IMR-90 (cell line): Measurements from ENCODE around the gene ZC3H15. TPM values are rescaled to one million over a fixed set of nuclear protein-coding genes. Genes with fewer than 3 reads are reported as not detected.

Source experiments
- ATAC-seq: fragments of 200-7000 bp; cut with Tn5 transposase; 2 replicates; pipeline ENCODE4 v1.9.1; 2020; ENCODE audit warnings: low read depth, mild to moderate bottlenecking, moderate library complexity
- BruUV-seq: library from RNA; stranded (reverse); fragments of 400-500 nt; replicated peaks from 2 replicates; lab custom pipeline; 2021; lab: Mats Ljungman, UMichigan
- CTCF ChIA-PET: fragments of 300-600 bp; formaldehyde crosslinking; extraction: SDS; loops from one replicate; lab custom pipeline; 2021; ENCODE audit warnings: antibody characterized with exemption; lab: Yijun Ruan, JAX
- POLR2A ChIA-PET: fragments of 300-600 bp; sonication (Branson Sonifier 250); formaldehyde crosslinking; loops from one replicate; lab custom pipeline; 2022; ENCODE audit warnings: antibody characterized with exemption; ENCODE audit not compliant: unreplicated experiment; lab: Charles Lee
- DNase-seq: peaks from one replicate; pipeline ENCODE4 v3.0.0; 2013
- H2AFZ ChIP-seq: replicated peaks from 2 replicates; pipeline ENCODE3; 2013; ENCODE audit warnings: low read length, mild to moderate bottlenecking; ENCODE audit not compliant: poor library complexity
- H2AK5ac ChIP-seq: 2 replicates; pipeline ENCODE4 v1.6.1; 2013; ENCODE audit warnings: low read depth, low read length, inconsistent platforms
- H2AK9ac ChIP-seq: replicated peaks from 2 replicates; pipeline ENCODE3; 2013; ENCODE audit warnings: mild to moderate bottlenecking, low read depth, low read length, moderate library complexity; ENCODE audit not compliant: poor library complexity
- H2BK120ac ChIP-seq: 2 replicates; pipeline ENCODE4 v1.6.1; 2013; ENCODE audit warnings: low read depth, low read length, inconsistent platforms
- H2BK15ac ChIP-seq: 3 replicates; pipeline ENCODE4 v1.6.1; 2013; ENCODE audit warnings: low read depth, low read length, inconsistent platforms
- H2BK20ac ChIP-seq: 2 replicates; pipeline ENCODE4 v1.6.1; 2013; ENCODE audit warnings: low read depth, mild to moderate bottlenecking, inconsistent platforms, low read length, moderate library complexity
- H2BK5ac ChIP-seq: 2 replicates; pipeline ENCODE4 v1.6.1; 2013; ENCODE audit warnings: mild to moderate bottlenecking, low read depth, low read length, inconsistent platforms; ENCODE audit not compliant: poor library complexity, severe bottlenecking
- H3K14ac ChIP-seq: replicated peaks from 2 replicates; pipeline ENCODE4 v1.6.1; 2013; ENCODE audit warnings: low read depth, low read length, inconsistent platforms
- H3K18ac ChIP-seq: 2 replicates; pipeline ENCODE4 v1.6.1; 2013; ENCODE audit warnings: low read depth, low read length, control low read depth
- H3K23ac ChIP-seq: 2 replicates; pipeline ENCODE4 v1.6.1; 2013; ENCODE audit warnings: low read depth, low read length, inconsistent platforms
- H3K27ac ChIP-seq: 2 replicates; pipeline ENCODE4 v1.5.1; 2013; ENCODE audit warnings: mild to moderate bottlenecking, control low read depth, low read length; ENCODE audit not compliant: insufficient read depth
- H3K27me3 ChIP-seq: 2 replicates; pipeline ENCODE4 v1.6.1; 2013; ENCODE audit warnings: low read length; ENCODE audit not compliant: control insufficient read depth, insufficient read depth
- H3K36me3 ChIP-seq: 2 replicates; pipeline ENCODE4 v1.6.1; 2013; ENCODE audit warnings: low read length, mixed read lengths; ENCODE audit not compliant: control insufficient read depth, insufficient read depth
- H3K4ac ChIP-seq: 2 replicates; pipeline ENCODE4 v1.6.1; 2013; ENCODE audit warnings: low read depth, low read length, inconsistent platforms
- H3K4me1 ChIP-seq: 2 replicates; pipeline ENCODE4 v1.6.1; 2013; ENCODE audit warnings: low read length, mixed read lengths; ENCODE audit not compliant: control insufficient read depth, insufficient read depth
- H3K4me2 ChIP-seq: 2 replicates; pipeline ENCODE4 v1.6.1; 2013; ENCODE audit warnings: low read depth, mild to moderate bottlenecking, control low read depth, low read length, moderate library complexity
- H3K4me3 ChIP-seq: 2 replicates; pipeline ENCODE4 v1.5.1; 2013; ENCODE audit warnings: low read depth, mild to moderate bottlenecking, control low read depth, low read length, moderate library complexity; ENCODE audit not compliant: insufficient read depth
- H3K56ac ChIP-seq: 2 replicates; pipeline ENCODE4 v1.6.1; 2013; ENCODE audit warnings: low read length, inconsistent platforms; ENCODE audit not compliant: insufficient read depth; ENCODE audit errors: extremely low read depth
- H3K79me1 ChIP-seq, 2 experiments: 2 replicates each; pipeline ENCODE4 v1.6.1; 2013; ENCODE audit warnings: low read length in 2 of 2, inconsistent platforms in 1 of 2, low read depth in 1 of 2
- H3K9ac ChIP-seq: 2 replicates; pipeline ENCODE4 v1.6.1; 2013; ENCODE audit warnings: low read depth, low read length, control low read depth
- H3K9me1 ChIP-seq: 2 replicates; pipeline ENCODE4 v1.6.1; 2013; ENCODE audit warnings: low read length, inconsistent platforms; ENCODE audit not compliant: insufficient read depth
- H3K9me3 ChIP-seq: 2 replicates; pipeline ENCODE4 v1.6.1; 2013; ENCODE audit warnings: low read length; ENCODE audit not compliant: control insufficient read depth, insufficient read depth
- H4K20me1 ChIP-seq: 2 replicates; pipeline ENCODE4 v1.6.1; 2013; ENCODE audit warnings: low read length, inconsistent platforms; ENCODE audit not compliant: insufficient read depth
- H4K5ac ChIP-seq: 2 replicates; pipeline ENCODE4 v1.6.1; 2013; ENCODE audit warnings: mild to moderate bottlenecking, low read depth, low read length, control low read depth
- H4K8ac ChIP-seq, 2 experiments: 2 replicates each; pipeline ENCODE4 v1.6.1; 2013; ENCODE audit warnings: low read depth in 2 of 2, low read length in 2 of 2, control low read depth in 1 of 2, inconsistent platforms in 1 of 2
- H4K91ac ChIP-seq: 2 replicates; pipeline ENCODE4 v1.6.1; 2013; ENCODE audit warnings: low read depth, low read length, inconsistent platforms; ENCODE audit not compliant: insufficient read depth
- BHLHE40 ChIP-seq: fragments of 150-350 bp; IDR thresholded peaks from 2 replicates; pipeline ENCODE4 v1.6.1; 2016; ENCODE audit warnings: mild to moderate bottlenecking, low read depth, low read length
- CEBPB ChIP-seq: IDR thresholded peaks from 2 replicates; pipeline ENCODE4 v1.6.1; 2012; ENCODE audit warnings: low read depth, low read length, improper control_type of control experiment
- CHD1 ChIP-seq: IDR thresholded peaks from 2 replicates; pipeline ENCODE4 v1.6.1; 2012; ENCODE audit warnings: low read depth, low read length, improper control_type of control experiment
- CTCF ChIP-seq: conservative IDR thresholded peaks from 2 replicates; pipeline ENCODE4 v1.5.1; 2012; ENCODE audit warnings: mild to moderate bottlenecking, low read depth, low read length, improper control_type of control experiment
- ELK1 ChIP-seq: fragments of 150-350 bp; IDR thresholded peaks from 2 replicates; pipeline ENCODE4 v1.6.1; 2016; ENCODE audit warnings: low read depth, mild to moderate bottlenecking, low read length, moderate library complexity, borderline replicate concordance
- FOS ChIP-seq: fragments of 150-350 bp; IDR thresholded peaks from 2 replicates; pipeline ENCODE4 v1.6.1; 2016; ENCODE audit warnings: low read depth, low read length
- MAFK ChIP-seq: IDR thresholded peaks from 2 replicates; pipeline ENCODE4 v1.6.1; 2012; ENCODE audit warnings: low read depth, low read length, improper control_type of control experiment
- MAZ ChIP-seq: IDR thresholded peaks from 2 replicates; pipeline ENCODE4 v1.6.1; 2012; ENCODE audit warnings: low read depth, mild to moderate bottlenecking, low read length, improper control_type of control experiment, moderate library complexity, borderline replicate concordance
- MXI1 ChIP-seq: IDR thresholded peaks from 2 replicates; pipeline ENCODE4 v1.6.1; 2012; ENCODE audit warnings: low read depth, mild to moderate bottlenecking, low read length, moderate library complexity, borderline replicate concordance
- NFE2L2 ChIP-seq: fragments of 150-350 bp; IDR thresholded peaks from 2 replicates; pipeline ENCODE4 v1.6.1; 2016; ENCODE audit warnings: low read depth, mild to moderate bottlenecking, low read length
- POLR2A ChIP-seq: IDR thresholded peaks from 2 replicates; pipeline ENCODE4 v1.6.1; 2012; ENCODE audit warnings: mild to moderate bottlenecking, low read depth, low read length
- RAD21 ChIP-seq: IDR thresholded peaks from 2 replicates; pipeline ENCODE4 v1.6.1; 2012; ENCODE audit warnings: low read length, improper control_type of control experiment
- RCOR1 ChIP-seq: IDR thresholded peaks from 2 replicates; pipeline ENCODE4 v1.6.1; 2012; ENCODE audit warnings: mild to moderate bottlenecking, low read length, improper control_type of control experiment; ENCODE audit not compliant: insufficient replicate concordance
- RFX5 ChIP-seq: IDR thresholded peaks from 2 replicates; pipeline ENCODE4 v1.8.0; 2012; ENCODE audit warnings: low read depth, mild to moderate bottlenecking, low read length, moderate library complexity
- SMC3 ChIP-seq: fragments of 150-350 bp; IDR thresholded peaks from 2 replicates; pipeline ENCODE4 v1.6.1; 2016; ENCODE audit warnings: low read depth, mild to moderate bottlenecking, antibody characterized with exemption, low read length, moderate library complexity
- USF2 ChIP-seq: fragments of 150-350 bp; IDR thresholded peaks from 2 replicates; pipeline ENCODE4 v1.6.1; 2017; ENCODE audit warnings: mild to moderate bottlenecking, antibody characterized with exemption, low read length, low read depth
- WGBS, 2 experiments: methylation state at CpG; one replicate each; pipeline versions ENCODE4 v1.1.5 to v1.1.7; 2013; ENCODE audit warnings: missing lambda C conversion rate in 2 of 2; ENCODE audit not compliant: insufficient read length in 1 of 2; ENCODE audit errors: extremely low coverage in 2 of 2; 5-methylcytosine and 5-hydroxymethylcytosine counted together
- dilution Hi-C: fragments of 300-500 bp; cut with HindIII; formaldehyde crosslinking; loops from one replicate; pipeline ENCODE4 v1.14.3; 2018; ENCODE audit warnings: low sequenced_read_pairs; ENCODE audit not compliant: unreplicated experiment
- in situ Hi-C: fragments of 300-500 bp; cut with MboI; formaldehyde crosslinking; loops from 3 replicates; pipeline ENCODE4 v1.14.3; 2019; ENCODE audit warnings: low sequenced_read_pairs, inconsistent platforms, mixed read lengths
- intact Hi-C: fragments of 100-400 bp; cut with micrococcal nuclease; formaldehyde crosslinking; loops from 2 replicates; pipeline ENCODE4 v1.10.0; 2022
- polyA plus RNA-seq, 3 experiments: library from polyadenylated mRNA; depleted of rRNA; stranded (reverse); fragments of >200 nt; gene quantifications; 2 replicates each; pipeline ENCODE4 v1.2.3, GENCODE V29; 2012; ENCODE audit warnings: low replicate concordance in 1 of 3
- total RNA-seq: library from RNA; depleted of rRNA; stranded (reverse); fragments of >200 nt; gene quantifications from 2 replicates; pipeline ENCODE4 v1.2.3, GENCODE V29; 2012

The ZC3H15 gene
- total and polyA plus RNA-seq, 2 of the 4 experiments (the other 2 are of a cell fraction) = 22.9 to 47.4 TPM

DNA sequence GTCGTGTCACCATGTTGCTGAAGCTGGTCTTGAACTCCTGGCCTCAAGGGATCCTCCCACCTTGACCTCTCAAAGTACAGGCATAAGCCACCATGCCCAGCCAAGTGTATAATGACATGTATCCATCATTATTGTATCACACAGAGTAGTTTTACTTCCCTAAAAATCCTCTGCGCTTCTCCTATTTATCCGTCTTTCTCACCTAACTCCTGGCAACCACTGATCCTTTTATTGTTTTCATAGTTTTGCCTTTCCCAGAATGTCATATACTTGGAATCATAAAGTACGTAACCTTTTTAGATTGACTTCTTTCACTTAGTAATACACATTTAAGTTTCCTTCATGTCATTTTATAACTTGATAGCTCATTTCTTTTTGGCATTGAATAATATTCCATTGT lies 51.0 kb downstream of the ZC3H15 start:
- dilution Hi-C loops = no loop called here
- Histone ChIP-seq H3K18ac (no peak overlapping the region), H3K4me2 (no peak overlapping the region), H2AFZ (no peak overlapping the region), H3K9me3 (no peaks in the 10 kb centered on the region), H4K20me1 (no peaks in the 10 kb centered on the region), H3K56ac (no peak overlapping the region), H2BK120ac (no peak overlapping the region), H3K9me1 (no peaks in the 10 kb centered on the region), H2BK5ac (no peak overlapping the region), H3K9ac (no peak overlapping the region), H3K79me1 (no peaks in the 10 kb centered on the region), H2BK20ac (no peak overlapping the region), H3K23ac (no peak overlapping the region), H3K4me1 (peaks cover 3% of the 10 kb centered on the region), H3K36me3 (no peaks in the 10 kb centered on the region), H4K91ac (no peak overlapping the region), H3K14ac (no peak overlapping the region), H2AK5ac (no peak overlapping the region), H3K4me3 (no peak overlapping the region), H3K27ac (no peak overlapping the region), H3K4ac (no peak overlapping the region), H3K27me3 (no peaks in the 10 kb centered on the region), H2BK15ac (no peak overlapping the region), H2AK9ac (no peak overlapping the region), H4K5ac (no peak overlapping the region), H4K8ac (no peak overlapping the region)
- ATAC-seq (no peak), DNase-seq (no peak)
- TF ChIP-seq RFX5 = no peak
- TF ChIP-seq SMC3 = no peak
- no peak for TF ChIP-seq POLR2A
- TF ChIP-seq MAZ = no peak
- TF ChIP-seq NFE2L2 = no peak
- no peak for TF ChIP-seq MAFK
- no peak for TF ChIP-seq CTCF
- TF ChIP-seq USF2 = no peak
- no peak for TF ChIP-seq MXI1
- TF ChIP-seq RAD21 = no peak
- TF ChIP-seq FOS = no peak
- TF ChIP-seq CHD1 = no peak
- no peak for TF ChIP-seq RCOR1
- no peak for TF ChIP-seq BHLHE40
- TF ChIP-seq CEBPB = no peak
- TF ChIP-seq ELK1 = no peak
- WGBS, 2 experiments = 60% methylated on average over 1 of the region's 4 CpGs; no CpG with 5 or more reads in 1 of the 2 experiments
- ChIA-PET POLR2A (no interaction called here), CTCF (no interaction called here)
- BruUV-seq = no TSS peak
- in situ Hi-C loops = no loop called here
- intact Hi-C loops = no loop called here
